ENCODE results near the gene CTR9. TPM values are rescaled to one million over a fixed set of nuclear protein-coding genes. Genes with fewer than 3 reads are reported as not detected.

Gene CTR9
- total RNA-seq: 30.2 TPM
- long read RNA-seq, full-length matches to known transcripts: 24 of 60 reads
- long read RNA-seq, partial matches to known transcripts: 31 of 60 reads
- long read RNA-seq, other reads (novel, unspliced or antisense): 5 of 60 reads

DNA sequence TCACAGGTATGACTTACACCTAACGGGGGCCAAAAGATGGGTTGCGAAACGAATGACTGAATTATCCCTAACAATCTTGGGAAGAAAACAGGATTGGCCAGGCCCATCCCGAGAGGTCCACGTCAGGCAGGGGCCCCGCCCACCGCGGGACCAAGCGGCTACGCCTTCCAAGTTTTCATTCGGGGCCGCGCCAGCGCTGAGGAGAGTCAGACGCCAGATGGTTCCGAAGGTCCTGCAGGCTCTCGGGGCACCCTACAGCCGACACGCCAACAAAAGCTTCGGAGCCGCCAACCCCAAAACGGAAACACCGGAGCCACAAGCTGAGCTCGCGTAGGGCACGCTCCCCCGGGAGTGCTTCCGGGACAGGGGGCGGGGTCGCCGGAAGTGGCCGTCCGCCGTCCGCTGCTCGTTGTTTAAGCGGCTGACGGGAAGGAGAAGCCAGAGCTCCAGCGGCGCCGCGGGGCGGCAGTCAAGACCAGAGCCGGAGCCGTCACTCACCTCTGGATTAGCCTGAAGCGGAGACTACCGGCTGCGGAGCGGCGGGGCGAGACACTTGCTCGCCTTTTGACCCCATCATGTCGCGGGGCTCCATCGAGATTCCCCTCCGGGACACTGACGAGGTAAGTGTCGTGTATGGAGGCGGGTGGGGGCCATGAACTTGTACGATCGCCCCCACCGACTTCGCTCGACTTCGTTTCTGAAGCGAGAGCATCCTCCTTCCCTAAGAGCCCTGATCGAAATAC is at the start of gene CTR9:
TSS of gene CTR9 (plus strand) at position 409 of the 743 bp plus-strand sequence. CDS start at position 576, 167 bp downstream.
- TF ChIP-seq, protein P1, sequence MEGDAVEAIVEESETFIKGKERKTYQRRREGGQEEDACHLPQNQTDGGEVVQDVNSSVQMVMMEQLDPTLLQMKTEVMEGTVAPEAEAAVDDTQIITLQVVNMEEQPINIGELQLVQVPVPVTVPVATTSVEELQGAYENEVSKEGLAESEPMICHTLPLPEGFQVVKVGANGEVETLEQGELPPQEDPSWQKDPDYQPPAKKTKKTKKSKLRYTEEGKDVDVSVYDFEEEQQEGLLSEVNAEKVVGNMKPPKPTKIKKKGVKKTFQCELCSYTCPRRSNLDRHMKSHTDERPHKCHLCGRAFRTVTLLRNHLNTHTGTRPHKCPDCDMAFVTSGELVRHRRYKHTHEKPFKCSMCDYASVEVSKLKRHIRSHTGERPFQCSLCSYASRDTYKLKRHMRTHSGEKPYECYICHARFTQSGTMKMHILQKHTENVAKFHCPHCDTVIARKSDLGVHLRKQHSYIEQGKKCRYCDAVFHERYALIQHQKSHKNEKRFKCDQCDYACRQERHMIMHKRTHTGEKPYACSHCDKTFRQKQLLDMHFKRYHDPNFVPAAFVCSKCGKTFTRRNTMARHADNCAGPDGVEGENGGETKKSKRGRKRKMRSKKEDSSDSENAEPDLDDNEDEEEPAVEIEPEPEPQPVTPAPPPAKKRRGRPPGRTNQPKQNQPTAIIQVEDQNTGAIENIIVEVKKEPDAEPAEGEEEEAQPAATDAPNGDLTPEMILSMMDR (IDR thresholded peaks at IDR 0.05): peak; percentile 31
- H3K27me3 ChIP-seq (ENCODE audit: low read depth): no peaks in the 10 kb centered on the region
- no peaks in the 10 kb centered on the region for H3K9me3 ChIP-seq
- H3K36me3 ChIP-seq: peaks cover 32% of the 10 kb centered on the region
- intact Hi-C loops (cut with DNase I): no loop called here
- ATAC-seq (peak; percentile 98 to 99), DNase-seq (peak; percentile 95)
- peak within 1 kb of the TSS; percentile 90 for H3K27ac ChIP-seq
- peak within 1 kb of the TSS; percentile 81 for H3K4me3 ChIP-seq
- peaks cover 12% of the 10 kb centered on the region for H3K4me1 ChIP-seq

DNA sequence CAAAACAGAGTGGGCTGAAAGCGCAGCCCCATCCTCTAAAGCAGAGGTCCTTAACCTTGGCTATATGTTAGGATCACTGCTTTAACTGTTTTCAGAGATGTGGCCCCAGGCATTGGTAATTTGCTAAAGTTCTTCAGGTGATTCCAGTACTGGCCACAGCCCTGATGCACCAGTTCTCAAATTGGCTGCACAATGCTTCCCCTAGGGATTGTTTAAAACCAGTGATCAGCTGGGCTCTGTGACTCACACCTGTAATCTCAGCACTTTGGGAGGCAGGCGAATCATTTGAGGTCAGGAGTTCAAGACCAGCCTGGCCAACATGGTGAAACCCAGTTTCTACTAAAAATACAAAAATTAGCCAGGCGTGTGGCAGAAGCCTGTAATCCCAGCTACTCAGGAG is 49.1 kb upstream of the CTR9 start:
- Histone ChIP-seq H3K27ac (no peak overlapping the region), H3K36me3 (no peaks in the 10 kb centered on the region), H3K27me3 (ENCODE audit: low read depth) (no peaks in the 10 kb centered on the region), H3K4me3 (no peak overlapping the region), H3K9me3 (no peaks in the 10 kb centered on the region), H3K4me1 (no peaks in the 10 kb centered on the region)
- TF ChIP-seq, protein P1 (IDR thresholded peaks at IDR 0.05): no peak
- intact Hi-C loops (cut with DNase I): no loop called here
- ATAC-seq: no peak
- no peak for DNase-seq

DNA sequence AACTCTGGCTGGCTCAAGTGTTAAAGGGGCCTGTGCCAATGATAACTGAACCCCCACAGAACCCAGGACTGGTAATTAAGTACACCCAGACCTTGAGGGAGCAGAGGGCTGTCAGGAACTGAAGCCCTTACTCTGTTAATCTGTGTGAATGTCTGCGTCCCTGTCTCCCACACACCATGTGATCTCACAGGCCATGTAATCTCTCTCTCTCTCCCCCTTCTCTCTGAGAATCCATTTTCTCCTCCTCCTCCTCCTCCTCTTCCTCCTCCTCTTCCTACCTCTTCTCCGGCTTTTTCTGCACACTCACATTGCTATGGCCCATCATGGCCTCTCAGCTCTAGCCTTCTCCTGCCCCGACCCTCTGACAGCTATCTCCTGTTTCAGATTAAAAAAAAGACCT is 42.9 kb upstream of the CTR9 start:
- intact Hi-C loops (cut with DNase I): no loop called here
- Histone ChIP-seq H3K36me3 (no peaks in the 10 kb centered on the region), H3K4me1 (no peaks in the 10 kb centered on the region), H3K27ac (no peak overlapping the region), H3K27me3 (ENCODE audit: low read depth) (no peaks in the 10 kb centered on the region), H3K4me3 (no peak overlapping the region), H3K9me3 (no peaks in the 10 kb centered on the region)
- TF ChIP-seq, protein P1 (IDR thresholded peaks at IDR 0.05): no peak
- no peak for ATAC-seq
- DNase-seq: no peak

DNA sequence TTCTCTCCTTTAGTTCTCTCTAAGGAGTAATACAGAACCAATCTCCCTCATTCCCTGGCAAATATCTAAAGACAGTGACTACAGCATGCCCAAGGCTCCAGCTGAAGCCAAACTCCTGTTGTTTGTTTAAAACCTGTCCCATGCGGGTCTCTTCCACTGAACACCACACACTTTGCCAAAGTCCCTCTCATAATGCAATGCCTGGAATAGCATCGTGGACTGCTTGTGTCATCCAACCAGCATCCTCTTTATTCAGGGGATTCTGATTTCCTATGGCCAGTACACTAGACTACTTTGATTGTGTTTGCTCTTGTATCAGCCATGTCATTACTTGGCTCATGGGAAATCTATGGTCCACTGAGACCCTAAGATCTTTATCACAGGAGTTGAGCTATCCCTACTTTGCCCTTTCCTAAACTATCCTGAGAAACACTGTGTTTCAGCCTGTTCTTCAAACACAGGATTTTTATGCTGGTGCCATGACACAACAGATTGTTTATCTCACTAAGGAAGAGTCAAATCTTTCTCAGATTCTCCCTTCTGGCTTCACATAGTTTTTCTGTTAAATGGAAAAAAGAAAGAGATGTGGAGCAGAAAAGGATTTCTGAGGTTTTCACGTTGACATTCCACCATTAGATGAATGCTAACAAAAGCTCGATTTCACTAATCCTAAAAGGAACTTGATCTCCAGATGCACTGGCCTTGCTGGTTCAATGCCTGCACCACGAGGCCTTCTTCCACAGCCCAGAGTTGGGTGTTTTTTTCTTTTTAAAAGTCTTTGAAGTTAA is 41.6 kb upstream of the CTR9 start:
- intact Hi-C loops (cut with DNase I): no loop called here
- TF ChIP-seq, protein P1 (IDR thresholded peaks at IDR 0.05): no peak
- DNase-seq (no peak), ATAC-seq (no peak)
- no peaks in the 10 kb centered on the region for H3K27me3 ChIP-seq (ENCODE audit: low read depth)
- H3K4me3 ChIP-seq: no peak overlapping the region
- H3K36me3 ChIP-seq: no peaks in the 10 kb centered on the region
- H3K4me1 ChIP-seq: no peaks in the 10 kb centered on the region
- H3K27ac ChIP-seq: no peak overlapping the region
- H3K9me3 ChIP-seq: no peaks in the 10 kb centered on the region

DNA sequence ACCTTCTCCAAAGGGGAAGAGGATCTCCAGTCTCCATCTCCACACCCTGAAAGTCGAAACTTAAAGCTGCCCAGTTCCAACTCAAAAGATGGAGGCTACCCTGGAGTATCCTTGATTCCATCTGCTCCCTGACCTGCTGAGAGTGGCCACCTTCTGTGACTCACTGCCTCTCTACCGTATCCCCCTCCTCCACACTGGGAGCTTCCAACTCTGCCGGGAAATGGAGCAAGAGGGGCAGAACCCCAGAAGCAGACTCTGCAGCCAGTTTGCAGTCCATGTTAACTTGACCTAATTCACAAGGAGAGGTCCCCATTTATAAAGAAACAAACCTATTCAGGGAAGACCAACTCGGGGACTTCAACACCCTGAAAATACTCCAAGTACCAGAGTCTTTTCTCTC is 35.5 kb upstream of the CTR9 start:
- Histone ChIP-seq H3K4me3 (no peak overlapping the region), H3K4me1 (no peaks in the 10 kb centered on the region), H3K27me3 (ENCODE audit: low read depth) (no peaks in the 10 kb centered on the region), H3K9me3 (no peaks in the 10 kb centered on the region), H3K27ac (no peak overlapping the region), H3K36me3 (no peaks in the 10 kb centered on the region)
- ATAC-seq: no peak
- DNase-seq: no peak
- intact Hi-C loops (cut with DNase I): no loop called here
- TF ChIP-seq, protein P1 (IDR thresholded peaks at IDR 0.05): no peak
